K562 (cell line): ENCODE data around the gene FKRP. TPM values are rescaled to one million over a fixed set of nuclear protein-coding genes. Genes with fewer than 3 reads are reported as not detected.

Source experiments
- HCFC1 ChIP-seq: IDR thresholded peaks from 2 replicates; pipeline ENCODE4 v1.6.1; 2012; ENCODE audit warnings: low read depth, low read length, improper control_type of control experiment
- HES1 ChIP-seq: fragments of 450-650 bp; IDR thresholded peaks from 2 replicates; pipeline ENCODE4 v1.6.1; 2016; ENCODE audit warnings: low read depth, mild to moderate bottlenecking, moderate library complexity
- HMG20A ChIP-seq: fragments of 450-650 bp; formaldehyde crosslinking; conservative IDR thresholded peaks from 2 replicates; pipeline ENCODE4 v1.4.0; 2020; ENCODE audit warnings: mild to moderate bottlenecking, mixed read lengths
- PHF8 ChIP-seq: fragments of 200-600 bp; sonication (generic); IDR thresholded peaks from 2 replicates; pipeline ENCODE4 v1.6.1; 2012; ENCODE audit warnings: mixed run types, mild to moderate bottlenecking, inconsistent platforms, low read length, moderate library complexity, borderline replicate concordance
- SRF ChIP-seq, 2 experiments: fragments of 250-450, 450-650 bp in 1 of 2; sonication (Bioruptor Pico) in 1 of 2; sonication (generic) in 1 of 2; formaldehyde crosslinking; IDR thresholded peaks; 2 replicates each; pipeline versions ENCODE4 v1.5.0 to v1.5.1; 2020 to 2022; ENCODE audit warnings: mild to moderate bottlenecking in 1 of 2, missing genetic modification reagents in 1 of 2
- ZFX ChIP-seq: sonication (generic); formaldehyde crosslinking; IDR thresholded peaks from 2 replicates; pipeline ENCODE4 v1.8.0; 2022; ENCODE audit warnings: mild to moderate bottlenecking, missing genetic modification reagents, moderate library complexity
- ZNF740 ChIP-seq, 3 experiments: fragments of 200-800 bp in 1 of 3; sonication (Bioruptor generic) in 1 of 3; sonication (generic) in 1 of 3; formaldehyde crosslinking in 1 of 3; IDR thresholded peaks; 2 replicates each; pipeline versions ENCODE4 v1.6.1 to v1.8.0; 2016 to 2022; ENCODE audit warnings: mild to moderate bottlenecking in 2 of 3, missing compliant biosample characterization in 2 of 3, missing genetic modification characterization in 2 of 3, missing genetic modification reagents in 1 of 3
- polyA plus RNA-seq, 8 experiments: library from polyadenylated mRNA; depleted of rRNA in 4 of 8; stranded (reverse) in 5 of 8; unstranded in 3 of 8; fragments of >200 nt; fragmentation: Nextera tagmentation in 2 of 8; fragmentation: Illumina TruSeq in 1 of 8; extraction: Ambion mirVana in 2 of 8; extraction: Trizol in 1 of 8; gene quantifications; 2 replicates each; pipeline versions ENCODE4 v1.2.1 to v1.2.3, GENCODE V29; 2011 to 2014; ENCODE audit warnings: inconsistent platforms in 1 of 8, missing spikeins in 1 of 8
- total RNA-seq, 7 experiments: library from RNA; depleted of rRNA in 6 of 7; stranded (reverse); fragments of >200 nt in 6 of 7; fragmentation: Illumina TruSeq in 2 of 7; extraction: Trizol in 2 of 7; gene quantifications; 2 replicates each; pipeline versions ENCODE4 v1.2.1 to v1.2.3, GENCODE V29; 2011 to 2021; ENCODE audit warnings: low replicate concordance in 1 of 7
- TF ChIP-seq, protein P1 (sequence below), 2 experiments: fragments of 450-650 bp in 1 of 2; sonication (generic) in 1 of 2; formaldehyde crosslinking in 1 of 2; IDR thresholded peaks; 2 replicates each; pipeline versions ENCODE4 v1.7.1 to v1.9.0; 2016 to 2022; ENCODE audit warnings: inconsistent platforms in 1 of 2, mild to moderate bottlenecking in 1 of 2, missing genetic modification reagents in 1 of 2
- TF ChIP-seq, protein P2 (sequence below): sonication (generic); formaldehyde crosslinking; IDR thresholded peaks from 2 replicates; pipeline ENCODE4 v1.8.0; 2022; ENCODE audit warnings: mild to moderate bottlenecking, missing genetic modification reagents
- TF ChIP-seq, protein P3 (sequence below): fragments of 450-650 bp; IDR thresholded peaks from 2 replicates; pipeline ENCODE4 v1.6.1; 2018; ENCODE audit warnings: mild to moderate bottlenecking, low read depth; ENCODE audit not compliant: partially characterized antibody

Gene FKRP
- total and polyA plus RNA-seq, 9 of the 15 experiments (the other 6 are each of a cell fraction or from before 2014, with no cell fraction given) = 0.68 to 16.1 (median 6.5) TPM

DNA sequence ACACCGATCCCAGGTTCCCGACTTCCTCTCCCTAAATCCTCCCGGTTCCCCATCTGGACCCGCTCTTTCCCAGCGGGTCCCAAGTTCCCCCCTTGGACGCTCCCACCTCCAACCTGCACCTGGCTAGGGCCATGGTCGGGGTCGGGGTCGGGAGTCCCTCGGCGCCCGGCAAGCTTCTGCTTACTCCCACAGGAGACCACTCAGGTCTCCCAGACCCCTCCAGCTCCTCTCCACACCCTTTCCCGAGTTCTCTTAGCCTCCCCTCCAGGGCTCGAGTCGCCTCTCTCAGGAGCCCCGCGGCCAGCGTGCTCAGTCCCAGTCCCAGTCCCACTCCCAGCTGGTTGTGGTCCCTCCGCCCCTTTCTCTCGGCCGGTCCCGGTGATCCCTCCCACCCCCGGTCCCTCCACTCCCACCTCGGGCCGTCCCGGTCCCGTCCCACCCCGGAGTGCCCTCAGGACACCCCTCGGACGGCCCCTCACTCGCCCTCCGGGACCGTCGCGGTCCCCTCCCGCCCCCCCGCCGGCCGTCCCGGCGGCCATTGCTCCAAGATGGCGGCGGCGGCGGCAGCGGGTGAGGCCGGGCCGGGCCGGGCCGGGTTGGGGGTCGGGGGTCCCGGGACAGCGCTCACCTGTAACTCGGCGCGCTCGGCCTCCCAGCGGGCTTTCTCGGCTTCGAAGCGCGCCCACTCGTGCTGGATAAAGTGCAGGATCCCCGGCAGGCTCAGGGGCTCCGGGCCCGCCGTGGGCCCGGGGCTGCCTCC lies at the start of gene FKRP (continued):
- TF ChIP-seq ZNF740 (CRISPR knock-in tag; IDR thresholded peaks at IDR 0.05) (no peak; the same call in 1 of the 2 replicates), ZNF740 (tag; IDR thresholded peaks at IDR 0.05) (peak in 1 of 2 experiments; percentile 85; a peak in 1 of 4 replicates), HES1 (no peak), PHF8 (peak; percentile 81; the same call in 1 of the 2 replicates), HMG20A (CRISPR knock-in tag) (no peak), HCFC1 (peak; percentile 19; the same call in 1 of the 2 replicates), ZFX (peak; percentile 85), SRF (CRISPR knock-in tag; IDR thresholded peaks at IDR 0.05) (no peak)
- TF ChIP-seq, protein P1, sequence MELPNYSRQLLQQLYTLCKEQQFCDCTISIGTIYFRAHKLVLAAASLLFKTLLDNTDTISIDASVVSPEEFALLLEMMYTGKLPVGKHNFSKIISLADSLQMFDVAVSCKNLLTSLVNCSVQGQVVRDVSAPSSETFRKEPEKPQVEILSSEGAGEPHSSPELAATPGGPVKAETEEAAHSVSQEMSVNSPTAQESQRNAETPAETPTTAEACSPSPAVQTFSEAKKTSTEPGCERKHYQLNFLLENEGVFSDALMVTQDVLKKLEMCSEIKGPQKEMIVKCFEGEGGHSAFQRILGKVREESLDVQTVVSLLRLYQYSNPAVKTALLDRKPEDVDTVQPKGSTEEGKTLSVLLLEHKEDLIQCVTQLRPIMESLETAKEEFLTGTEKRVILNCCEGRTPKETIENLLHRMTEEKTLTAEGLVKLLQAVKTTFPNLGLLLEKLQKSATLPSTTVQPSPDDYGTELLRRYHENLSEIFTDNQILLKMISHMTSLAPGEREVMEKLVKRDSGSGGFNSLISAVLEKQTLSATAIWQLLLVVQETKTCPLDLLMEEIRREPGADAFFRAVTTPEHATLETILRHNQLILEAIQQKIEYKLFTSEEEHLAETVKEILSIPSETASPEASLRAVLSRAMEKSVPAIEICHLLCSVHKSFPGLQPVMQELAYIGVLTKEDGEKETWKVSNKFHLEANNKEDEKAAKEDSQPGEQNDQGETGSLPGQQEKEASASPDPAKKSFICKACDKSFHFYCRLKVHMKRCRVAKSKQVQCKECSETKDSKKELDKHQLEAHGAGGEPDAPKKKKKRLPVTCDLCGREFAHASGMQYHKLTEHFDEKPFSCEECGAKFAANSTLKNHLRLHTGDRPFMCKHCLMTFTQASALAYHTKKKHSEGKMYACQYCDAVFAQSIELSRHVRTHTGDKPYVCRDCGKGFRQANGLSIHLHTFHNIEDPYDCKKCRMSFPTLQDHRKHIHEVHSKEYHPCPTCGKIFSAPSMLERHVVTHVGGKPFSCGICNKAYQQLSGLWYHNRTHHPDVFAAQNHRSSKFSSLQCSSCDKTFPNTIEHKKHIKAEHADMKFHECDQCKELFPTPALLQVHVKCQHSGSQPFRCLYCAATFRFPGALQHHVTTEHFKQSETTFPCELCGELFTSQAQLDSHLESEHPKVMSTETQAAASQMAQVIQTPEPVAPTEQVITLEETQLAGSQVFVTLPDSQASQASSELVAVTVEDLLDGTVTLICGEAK (IDR thresholded peaks at IDR 0.05) = no peak
- TF ChIP-seq, protein P1 (CRISPR knock-in tag; IDR thresholded peaks at IDR 0.05) = no peak
- TF ChIP-seq, protein P2, sequence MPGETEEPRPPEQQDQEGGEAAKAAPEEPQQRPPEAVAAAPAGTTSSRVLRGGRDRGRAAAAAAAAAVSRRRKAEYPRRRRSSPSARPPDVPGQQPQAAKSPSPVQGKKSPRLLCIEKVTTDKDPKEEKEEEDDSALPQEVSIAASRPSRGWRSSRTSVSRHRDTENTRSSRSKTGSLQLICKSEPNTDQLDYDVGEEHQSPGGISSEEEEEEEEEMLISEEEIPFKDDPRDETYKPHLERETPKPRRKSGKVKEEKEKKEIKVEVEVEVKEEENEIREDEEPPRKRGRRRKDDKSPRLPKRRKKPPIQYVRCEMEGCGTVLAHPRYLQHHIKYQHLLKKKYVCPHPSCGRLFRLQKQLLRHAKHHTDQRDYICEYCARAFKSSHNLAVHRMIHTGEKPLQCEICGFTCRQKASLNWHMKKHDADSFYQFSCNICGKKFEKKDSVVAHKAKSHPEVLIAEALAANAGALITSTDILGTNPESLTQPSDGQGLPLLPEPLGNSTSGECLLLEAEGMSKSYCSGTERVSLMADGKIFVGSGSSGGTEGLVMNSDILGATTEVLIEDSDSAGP (CRISPR knock-in tag) = no peak
- TF ChIP-seq, protein P3, sequence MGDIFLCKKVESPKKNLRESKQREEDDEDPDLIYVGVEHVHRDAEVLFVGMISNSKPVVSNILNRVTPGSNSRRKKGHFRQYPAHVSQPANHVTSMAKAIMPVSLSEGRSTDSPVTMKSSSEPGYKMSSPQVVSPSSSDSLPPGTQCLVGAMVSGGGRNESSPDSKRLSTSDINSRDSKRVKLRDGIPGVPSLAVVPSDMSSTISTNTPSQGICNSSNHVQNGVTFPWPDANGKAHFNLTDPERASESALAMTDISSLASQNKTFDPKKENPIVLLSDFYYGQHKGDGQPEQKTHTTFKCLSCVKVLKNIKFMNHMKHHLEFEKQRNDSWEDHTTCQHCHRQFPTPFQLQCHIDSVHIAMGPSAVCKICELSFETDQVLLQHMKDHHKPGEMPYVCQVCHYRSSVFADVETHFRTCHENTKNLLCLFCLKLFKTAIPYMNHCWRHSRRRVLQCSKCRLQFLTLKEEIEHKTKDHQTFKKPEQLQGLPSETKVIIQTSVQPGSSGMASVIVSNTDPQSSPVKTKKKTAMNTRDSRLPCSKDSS = no peak
